ENCODE measurements around the gene NAGPA. TPM values are rescaled to one million over a fixed set of nuclear protein-coding genes. Genes with fewer than 3 reads are reported as not detected.

NAGPA gene
- polyA plus RNA-seq, 4 donors: 13.2 to 26.8 (median 21.5) TPM

GRCh38 chr16:5006348-5007193, 27.2 kb downstream of the NAGPA start:
- no peaks in the 10 kb centered on the region for H3K36me3 ChIP-seq (ENCODE audit: control insufficient read depth in 3 of 3, insufficient read depth in 2 of 3, low read depth in 1 of 3, low read length in 3 of 3)
- H3K27ac ChIP-seq (ENCODE audit: low read depth in 1 of 3, low read length in 2 of 3): no peak overlapping the region
- no peaks in the 10 kb centered on the region for H3K27me3 ChIP-seq (ENCODE audit: control insufficient read depth in 3 of 3, insufficient read depth in 3 of 3, low read length in 3 of 3)
- DNase-seq (no peak), FAIRE-seq (no peak)
- 80 to 84% (median 84%) methylated on average over 22 of the region's 22 CpGs for WGBS, 3 donors
- H3K4me3 ChIP-seq (ENCODE audit: low read depth in 1 of 3, low read length in 3 of 3): no peak overlapping the region
- no peaks in the 10 kb centered on the region for H3K4me1 ChIP-seq (ENCODE audit: control insufficient read depth in 3 of 3, insufficient read depth in 2 of 3, low read depth in 1 of 3, low read length in 2 of 3)
- H3K9me3 ChIP-seq (ENCODE audit: control insufficient read depth in 2 of 2, insufficient read depth in 1 of 2, low read depth in 1 of 2, low read length in 1 of 2): no peaks in the 10 kb centered on the region

GRCh38 chr16:5005916-5006315, 27.8 kb downstream of the NAGPA start:
- Histone ChIP-seq H3K27me3 (ENCODE audit: control insufficient read depth in 3 of 3, insufficient read depth in 3 of 3, low read length in 3 of 3) (no peaks in the 10 kb centered on the region), H3K4me3 (ENCODE audit: low read depth in 1 of 3, low read length in 3 of 3) (no peak overlapping the region), H3K9me3 (ENCODE audit: control insufficient read depth in 2 of 2, insufficient read depth in 1 of 2, low read depth in 1 of 2, low read length in 1 of 2) (no peaks in the 10 kb centered on the region), H3K4me1 (ENCODE audit: control insufficient read depth in 3 of 3, insufficient read depth in 2 of 3, low read depth in 1 of 3, low read length in 2 of 3) (no peaks in the 10 kb centered on the region), H3K27ac (ENCODE audit: low read depth in 1 of 3, low read length in 2 of 3) (no peak overlapping the region), H3K36me3 (ENCODE audit: control insufficient read depth in 3 of 3, insufficient read depth in 2 of 3, low read depth in 1 of 3, low read length in 3 of 3) (no peaks in the 10 kb centered on the region)
- FAIRE-seq: no peak
- DNase-seq: no peak
- WGBS, 3 donors: 64 to 80% (median 64%) methylated on average over 4 of the region's 4 CpGs

- H3K36me3 ChIP-seq (ENCODE audit: control insufficient read depth in 3 of 3, insufficient read depth in 2 of 3, low read depth in 1 of 3, low read length in 3 of 3): no peaks in the 10 kb centered on the region
- H3K4me1 ChIP-seq (ENCODE audit: control insufficient read depth in 3 of 3, insufficient read depth in 2 of 3, low read depth in 1 of 3, low read length in 2 of 3): no peaks in the 10 kb centered on the region
- H3K9me3 ChIP-seq (ENCODE audit: control insufficient read depth in 2 of 2, insufficient read depth in 1 of 2, low read depth in 1 of 2, low read length in 1 of 2): no peaks in the 10 kb centered on the region
- no peaks in the 10 kb centered on the region for H3K27me3 ChIP-seq (ENCODE audit: control insufficient read depth in 3 of 3, insufficient read depth in 3 of 3, low read length in 3 of 3)
- 73 to 77% (median 77%) methylated on average over 5 of the region's 5 CpGs for WGBS, 3 donors
- DNase-seq (no peak), FAIRE-seq (no peak)
- no peak overlapping the region for H3K4me3 ChIP-seq (ENCODE audit: low read depth in 1 of 3, low read length in 3 of 3)
- H3K27ac ChIP-seq (ENCODE audit: low read depth in 1 of 3, low read length in 2 of 3): no peak overlapping the region
Measured at GRCh38 chr16:5004311-5004710, 29.4 kb downstream of the NAGPA start.

- DNase-seq (no peak), FAIRE-seq (no peak)
- Histone ChIP-seq H3K4me3 (ENCODE audit: low read depth in 1 of 3, low read length in 3 of 3) (no peak overlapping the region), H3K36me3 (ENCODE audit: control insufficient read depth in 3 of 3, insufficient read depth in 2 of 3, low read depth in 1 of 3, low read length in 3 of 3) (no peaks in the 10 kb centered on the region), H3K27me3 (ENCODE audit: control insufficient read depth in 3 of 3, insufficient read depth in 3 of 3, low read length in 3 of 3) (no peaks in the 10 kb centered on the region), H3K27ac (ENCODE audit: low read depth in 1 of 3, low read length in 2 of 3) (no peak overlapping the region), H3K4me1 (ENCODE audit: control insufficient read depth in 3 of 3, insufficient read depth in 2 of 3, low read depth in 1 of 3, low read length in 2 of 3) (no peaks in the 10 kb centered on the region), H3K9me3 (ENCODE audit: control insufficient read depth in 2 of 2, insufficient read depth in 1 of 2, low read depth in 1 of 2, low read length in 1 of 2) (no peaks in the 10 kb centered on the region)
- WGBS, 3 donors: 91 to 93% (median 92%) methylated on average over 10 of the region's 10 CpGs
Measured at GRCh38 chr16:5003828-5004227, 29.9 kb downstream of the NAGPA start.

- Histone ChIP-seq H3K9me3 (ENCODE audit: control insufficient read depth in 2 of 2, insufficient read depth in 1 of 2, low read depth in 1 of 2, low read length in 1 of 2) (no peaks in the 10 kb centered on the region), H3K27me3 (ENCODE audit: control insufficient read depth in 3 of 3, insufficient read depth in 3 of 3, low read length in 3 of 3) (no peaks in the 10 kb centered on the region), H3K4me3 (ENCODE audit: low read depth in 1 of 3, low read length in 3 of 3) (no peak overlapping the region), H3K27ac (ENCODE audit: low read depth in 1 of 3, low read length in 2 of 3) (no peak overlapping the region), H3K4me1 (ENCODE audit: control insufficient read depth in 3 of 3, insufficient read depth in 2 of 3, low read depth in 1 of 3, low read length in 2 of 3) (no peaks in the 10 kb centered on the region), H3K36me3 (ENCODE audit: control insufficient read depth in 3 of 3, insufficient read depth in 2 of 3, low read depth in 1 of 3, low read length in 3 of 3) (no peaks in the 10 kb centered on the region)
- FAIRE-seq (no peak), DNase-seq (no peak)
- WGBS, 3 donors: 83 to 94% (median 86%) methylated on average over 12 of the region's 12 CpGs
Measured at GRCh38 chr16:5003211-5003610, 30.5 kb downstream of the NAGPA start.

- 67 to 80% (median 69%) methylated on average over 3 of the region's 3 CpGs for WGBS, 3 donors
- no peak for FAIRE-seq
- no peaks in the 10 kb centered on the region for H3K4me1 ChIP-seq (ENCODE audit: control insufficient read depth in 3 of 3, insufficient read depth in 2 of 3, low read depth in 1 of 3, low read length in 2 of 3)
- H3K27ac ChIP-seq (ENCODE audit: low read depth in 1 of 3, low read length in 2 of 3): no peak overlapping the region
- no peak overlapping the region for H3K4me3 ChIP-seq (ENCODE audit: low read depth in 1 of 3, low read length in 3 of 3)
- H3K9me3 ChIP-seq (ENCODE audit: control insufficient read depth in 2 of 2, insufficient read depth in 1 of 2, low read depth in 1 of 2, low read length in 1 of 2): no peaks in the 10 kb centered on the region
- no peaks in the 10 kb centered on the region for H3K27me3 ChIP-seq (ENCODE audit: control insufficient read depth in 3 of 3, insufficient read depth in 3 of 3, low read length in 3 of 3)
- no peaks in the 10 kb centered on the region for H3K36me3 ChIP-seq (ENCODE audit: control insufficient read depth in 3 of 3, insufficient read depth in 2 of 3, low read depth in 1 of 3, low read length in 3 of 3)
- DNase-seq: no peak
Measured at GRCh38 chr16:5002699-5003143, 31.0 kb downstream of the NAGPA start.

- 64 to 74% (median 65%) methylated on average over 6 of the region's 6 CpGs for WGBS, 3 donors
- H3K9me3 ChIP-seq (ENCODE audit: control insufficient read depth in 2 of 2, insufficient read depth in 1 of 2, low read depth in 1 of 2, low read length in 1 of 2): no peaks in the 10 kb centered on the region
- no peak for FAIRE-seq
- no peaks in the 10 kb centered on the region for H3K4me1 ChIP-seq (ENCODE audit: control insufficient read depth in 3 of 3, insufficient read depth in 2 of 3, low read depth in 1 of 3, low read length in 2 of 3)
- no peak for DNase-seq
- no peak overlapping the region for H3K27ac ChIP-seq (ENCODE audit: low read depth in 1 of 3, low read length in 2 of 3)
- H3K27me3 ChIP-seq (ENCODE audit: control insufficient read depth in 3 of 3, insufficient read depth in 3 of 3, low read length in 3 of 3): no peaks in the 10 kb centered on the region
- H3K36me3 ChIP-seq (ENCODE audit: control insufficient read depth in 3 of 3, insufficient read depth in 2 of 3, low read depth in 1 of 3, low read length in 3 of 3): no peaks in the 10 kb centered on the region
- H3K4me3 ChIP-seq (ENCODE audit: low read depth in 1 of 3, low read length in 3 of 3): no peak overlapping the region
Measured at GRCh38 chr16:5001986-5002385, 31.7 kb downstream of the NAGPA start.

GRCh38 chr16:5001571-5001970, 32.2 kb downstream of the NAGPA start:
- H3K36me3 ChIP-seq (ENCODE audit: control insufficient read depth in 3 of 3, insufficient read depth in 2 of 3, low read depth in 1 of 3, low read length in 3 of 3): no peaks in the 10 kb centered on the region
- no peaks in the 10 kb centered on the region for H3K27me3 ChIP-seq (ENCODE audit: control insufficient read depth in 3 of 3, insufficient read depth in 3 of 3, low read length in 3 of 3)
- DNase-seq (no peak), FAIRE-seq (no peak)
- WGBS, 3 donors: 65 to 80% (median 66%) methylated on average over 7 of the region's 7 CpGs
- H3K27ac ChIP-seq (ENCODE audit: low read depth in 1 of 3, low read length in 2 of 3): no peak overlapping the region
- H3K9me3 ChIP-seq (ENCODE audit: control insufficient read depth in 2 of 2, insufficient read depth in 1 of 2, low read depth in 1 of 2, low read length in 1 of 2): no peaks in the 10 kb centered on the region
- H3K4me3 ChIP-seq (ENCODE audit: low read depth in 1 of 3, low read length in 3 of 3): no peak overlapping the region
- H3K4me1 ChIP-seq (ENCODE audit: control insufficient read depth in 3 of 3, insufficient read depth in 2 of 3, low read depth in 1 of 3, low read length in 2 of 3): no peaks in the 10 kb centered on the region

GRCh38 chr16:5000573-5001001, 33.1 kb downstream of the NAGPA start:
- Histone ChIP-seq H3K9me3 (ENCODE audit: control insufficient read depth in 2 of 2, insufficient read depth in 1 of 2, low read depth in 1 of 2, low read length in 1 of 2) (no peaks in the 10 kb centered on the region), H3K27me3 (ENCODE audit: control insufficient read depth in 3 of 3, insufficient read depth in 3 of 3, low read length in 3 of 3) (no peaks in the 10 kb centered on the region), H3K4me1 (ENCODE audit: control insufficient read depth in 3 of 3, insufficient read depth in 2 of 3, low read depth in 1 of 3, low read length in 2 of 3) (no peaks in the 10 kb centered on the region), H3K27ac (ENCODE audit: low read depth in 1 of 3, low read length in 2 of 3) (no peak overlapping the region), H3K36me3 (ENCODE audit: control insufficient read depth in 3 of 3, insufficient read depth in 2 of 3, low read depth in 1 of 3, low read length in 3 of 3) (no peaks in the 10 kb centered on the region), H3K4me3 (ENCODE audit: low read depth in 1 of 3, low read length in 3 of 3) (no peak overlapping the region)
- DNase-seq: no peak
- 88 to 90% (median 89%) methylated on average over 19 of the region's 19 CpGs for WGBS, 3 donors
- no peak for FAIRE-seq

Measured in small intestine (tissue), 7 donors.